HG02840 (cell line): ENCODE results near the gene CHKA.

Experiments used
- ATAC-seq: cut with Tn5 transposase; IDR thresholded peaks from one replicate; pipeline ENCODE4 v1.9.1; 2021; ENCODE audit warnings: mild to moderate bottlenecking, moderate library complexity, moderate number of reproducible peaks; ENCODE audit not compliant: unreplicated experiment, low FRiP score

CHKA gene

DNA sequence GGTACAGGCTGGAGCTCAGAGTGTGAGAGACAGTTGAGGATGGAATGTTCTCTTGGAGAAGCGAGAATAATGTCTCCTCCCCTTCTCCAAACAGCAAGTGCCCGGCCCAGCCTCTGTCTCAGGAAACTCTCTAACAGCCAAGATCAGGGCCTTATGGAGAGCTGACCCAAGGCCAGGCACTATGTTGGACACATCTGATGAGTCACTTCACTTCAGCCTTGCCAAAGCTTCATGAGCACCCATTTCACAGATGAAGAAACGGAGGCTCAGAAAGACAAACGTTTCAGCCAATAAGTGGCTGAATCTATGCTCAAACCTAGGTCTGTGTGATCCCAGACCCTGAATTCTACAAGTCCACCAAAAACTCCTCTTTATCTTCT is 22.1 kb upstream of the CHKA start:
- ATAC-seq: no peak

DNA sequence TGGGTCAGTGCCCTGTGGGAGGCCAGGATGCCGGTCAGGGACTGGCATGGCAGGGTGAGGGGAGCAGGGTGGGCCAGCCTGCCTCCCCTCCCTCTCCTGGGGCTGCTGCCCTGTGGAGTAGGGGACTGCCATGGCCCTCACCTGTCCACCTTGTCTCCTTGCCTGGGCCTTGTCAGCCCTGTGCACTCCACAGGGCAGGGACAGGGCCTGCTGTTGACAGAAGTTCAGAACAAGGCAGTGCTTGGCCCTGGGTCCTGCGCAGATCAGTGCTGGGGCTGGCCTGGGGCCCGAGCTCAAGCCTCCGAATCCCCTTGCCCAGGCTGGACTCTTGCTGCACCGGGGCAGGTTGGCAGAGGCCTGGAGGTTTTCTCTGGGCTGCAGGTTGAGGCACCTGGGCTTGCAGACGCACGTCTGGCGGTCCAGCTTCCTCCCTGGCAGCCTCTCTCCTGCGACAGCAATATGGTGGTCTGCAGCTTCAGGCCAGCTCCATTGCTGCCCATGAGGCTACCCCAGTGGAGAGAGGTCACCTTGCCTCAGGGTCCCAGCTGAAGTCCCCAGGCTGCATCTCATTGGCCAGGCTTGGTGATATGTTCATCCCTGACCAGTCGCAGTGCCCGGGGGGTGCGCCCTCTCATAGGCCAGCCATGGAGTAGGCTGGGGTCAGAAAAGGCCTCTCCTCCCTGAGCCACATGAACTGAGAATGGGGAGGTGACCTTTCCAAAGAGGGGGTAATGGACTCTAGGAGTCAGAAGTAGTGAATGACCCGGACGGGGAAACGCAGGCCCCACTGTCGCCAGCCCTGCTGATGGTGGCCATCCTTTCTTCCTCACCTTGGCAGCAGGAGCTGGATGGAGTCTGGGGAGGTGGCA is 21.5 kb upstream of the CHKA start:
- ATAC-seq: no peak

DNA sequence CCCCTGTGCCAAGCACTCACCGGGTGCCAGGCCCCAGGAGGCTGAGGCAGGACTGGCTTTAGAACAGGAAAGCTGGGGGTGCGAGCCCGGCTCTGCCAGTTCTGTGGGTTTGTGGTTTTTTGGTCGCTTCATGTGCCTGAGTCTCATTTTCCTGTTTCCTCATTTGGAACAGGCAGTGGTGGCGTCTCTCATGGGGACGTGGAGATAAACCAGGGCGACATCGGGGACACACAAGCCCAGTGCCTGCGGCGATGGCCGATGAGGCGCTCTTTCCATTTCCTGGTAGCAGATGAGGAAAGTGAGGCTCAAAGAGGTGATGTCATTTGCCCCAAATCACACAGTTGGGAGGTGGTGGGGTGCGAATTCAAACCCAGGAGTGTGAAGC is 20.8 kb upstream of the CHKA start:
- ATAC-seq: no peak

DNA sequence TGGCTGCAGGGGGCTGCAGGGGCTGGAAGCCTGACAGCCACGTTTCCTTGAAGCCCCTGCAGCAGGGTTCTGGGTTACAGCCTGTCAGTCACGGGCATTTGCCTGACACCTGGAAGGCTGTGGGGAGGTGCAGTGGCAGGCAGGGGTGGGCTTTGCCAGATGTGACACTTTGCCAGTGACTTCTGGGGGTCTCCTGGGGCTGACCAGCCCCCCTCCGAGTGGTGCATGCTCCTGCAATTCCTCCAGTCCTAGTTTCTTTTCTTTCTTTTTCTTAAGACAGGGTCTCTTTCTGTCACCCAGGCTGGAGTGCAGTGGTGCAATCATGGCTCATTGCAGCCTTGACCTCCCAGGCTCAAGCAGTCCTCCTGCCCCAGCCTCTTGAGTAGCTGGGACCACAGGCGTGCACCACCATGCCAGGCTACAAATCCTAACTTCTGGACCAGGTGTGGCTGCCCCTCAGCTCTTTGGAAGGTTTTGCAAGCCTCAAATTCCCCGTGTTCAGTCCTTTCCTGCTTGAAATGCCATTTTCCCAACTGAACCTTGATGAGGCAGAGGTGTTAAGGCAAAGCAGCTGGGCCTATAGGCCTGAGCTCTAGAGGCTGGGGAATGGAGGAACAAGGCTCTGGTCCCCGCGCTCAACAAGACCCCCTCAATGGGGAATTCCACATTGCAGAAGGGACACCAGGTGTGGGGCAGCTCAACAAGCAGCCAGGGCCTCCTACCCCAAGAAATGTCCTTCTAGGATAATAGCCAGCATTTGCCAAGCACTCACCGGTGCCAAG is 20.2 kb upstream of the CHKA start:
- ATAC-seq: no peak

DNA sequence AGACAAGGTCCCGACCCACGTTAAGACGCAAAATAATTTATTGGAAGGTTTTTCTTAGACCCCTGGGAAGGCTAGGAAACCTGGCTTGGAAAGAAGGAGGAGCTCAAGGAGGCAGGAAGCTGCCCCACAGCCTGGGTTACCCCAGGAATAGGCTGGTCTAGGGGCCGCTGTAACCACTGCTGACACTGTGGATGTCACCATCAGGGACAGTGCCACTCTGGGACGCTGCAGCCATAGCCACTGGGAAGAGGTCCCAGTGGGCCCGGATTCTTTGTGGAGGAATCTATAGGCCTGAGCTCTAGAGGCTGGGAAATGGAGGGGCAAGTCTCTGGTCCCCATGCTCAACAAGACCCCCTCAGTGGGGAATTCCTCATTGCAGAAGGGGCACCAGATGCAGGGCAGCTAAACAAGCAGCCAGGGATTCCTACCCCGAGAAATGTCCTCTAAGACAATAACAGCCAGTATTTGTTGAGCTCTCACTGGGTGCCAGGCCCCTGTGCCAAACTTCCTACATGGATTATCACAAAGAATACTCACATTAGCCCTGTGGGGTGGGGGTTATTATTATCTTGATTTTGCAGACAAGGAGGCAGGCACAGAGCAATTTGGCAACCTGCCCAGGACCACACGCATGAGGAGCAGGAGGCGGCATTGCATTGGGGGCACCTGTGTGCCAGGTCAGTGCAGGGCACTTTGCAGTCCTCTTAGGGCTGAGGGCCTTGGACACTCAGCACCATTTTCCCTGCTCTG is 19.5 kb upstream of the CHKA start:
- no peak for ATAC-seq

DNA sequence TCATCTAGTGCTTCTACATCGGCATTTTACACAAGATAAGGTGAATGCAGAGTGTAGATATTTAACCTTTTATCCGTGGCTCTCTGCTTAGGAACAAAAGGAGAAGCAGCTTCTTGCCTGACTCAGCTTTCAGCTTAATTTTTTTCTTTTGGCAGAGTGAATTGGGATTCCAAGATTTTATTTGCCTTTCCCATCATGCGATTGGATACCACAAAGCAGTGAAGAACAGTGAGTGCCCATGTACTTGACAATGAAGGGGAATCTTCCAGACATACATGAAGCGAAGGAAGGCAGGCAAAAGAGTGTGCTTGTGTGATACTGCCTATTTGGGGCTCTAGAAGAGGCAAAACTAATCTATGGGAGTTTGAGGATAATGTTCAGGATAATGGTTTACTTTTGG is 17.0 kb upstream of the CHKA start:
- no peak for ATAC-seq

DNA sequence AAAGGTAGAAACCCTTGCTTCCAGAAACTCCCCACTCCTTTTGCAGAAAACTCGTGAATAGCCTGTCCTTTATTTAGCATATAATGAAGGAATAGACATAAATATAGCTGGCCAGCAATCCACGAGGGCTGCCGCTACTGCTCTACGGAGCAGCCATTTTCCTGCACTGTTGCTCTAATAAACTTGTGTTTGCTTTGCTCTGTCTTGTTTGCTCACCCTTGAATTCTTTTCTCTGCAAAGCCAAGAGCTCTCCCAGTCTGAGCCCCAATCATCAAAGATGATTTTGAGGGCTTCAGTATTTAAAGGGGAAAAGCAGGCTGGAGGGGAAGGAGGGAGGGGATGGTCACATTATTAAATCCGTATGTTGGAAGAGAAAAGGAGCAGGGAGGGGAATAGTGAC is 16.6 kb upstream of the CHKA start:
- ATAC-seq: no peak

DNA sequence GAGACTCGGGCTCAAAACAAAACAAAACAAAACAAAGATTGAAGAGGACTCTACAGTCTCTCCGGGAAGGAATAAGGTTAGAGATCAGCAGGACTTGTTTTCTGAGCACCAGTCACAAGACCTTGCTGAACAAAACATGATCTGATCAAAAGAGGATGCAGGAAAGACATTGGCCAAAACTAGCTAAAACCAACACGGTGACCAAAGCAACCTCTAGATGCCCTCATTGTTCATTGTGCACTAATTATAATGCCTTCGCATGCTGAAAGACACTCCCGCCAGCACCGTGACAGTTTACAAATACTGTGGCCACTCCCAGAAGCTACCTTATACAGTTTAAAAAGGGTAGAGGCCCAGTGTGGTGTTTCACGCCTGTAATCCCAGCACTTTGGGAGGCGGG is 15.7 kb upstream of the CHKA start:
- ATAC-seq: no peak

DNA sequence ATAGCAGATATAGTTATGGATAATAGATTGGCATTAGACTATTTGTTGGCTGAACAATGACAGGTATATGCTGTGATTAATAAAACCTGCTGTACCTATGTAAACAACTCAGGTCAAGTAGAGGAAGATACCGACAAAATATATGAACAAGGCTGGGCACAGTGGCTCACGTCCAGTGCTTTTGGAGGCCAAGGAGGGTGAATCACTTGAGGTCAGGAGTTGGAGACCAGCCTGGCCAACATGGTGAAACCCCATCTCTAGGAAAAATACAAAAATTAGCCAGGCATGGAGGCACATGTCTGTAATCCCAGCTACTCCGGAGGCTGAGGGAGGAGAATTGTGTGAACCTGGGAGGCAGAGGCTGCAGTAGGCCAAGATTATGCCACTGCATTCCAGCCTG is 14.0 kb upstream of the CHKA start:
- no peak for ATAC-seq

DNA sequence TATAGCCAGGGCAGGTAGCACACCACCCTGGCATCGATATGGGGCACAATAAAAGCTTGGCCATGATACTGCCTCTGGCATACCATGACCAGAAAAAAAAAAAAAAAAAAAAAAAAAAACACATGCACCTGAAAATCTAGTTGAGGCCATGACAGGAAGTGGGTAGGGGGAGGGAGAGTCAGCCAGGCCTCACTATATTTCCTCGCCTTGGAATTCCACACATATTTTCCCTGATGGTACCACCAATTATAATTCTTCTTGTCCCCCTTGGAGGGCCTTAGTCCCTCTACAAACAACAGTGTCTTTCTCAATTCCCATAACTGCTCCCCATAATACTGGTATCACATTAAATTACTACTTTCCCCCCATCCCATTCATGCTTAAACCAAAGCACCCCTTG is 12.6 kb upstream of the CHKA start:
- no peak for ATAC-seq

DNA sequence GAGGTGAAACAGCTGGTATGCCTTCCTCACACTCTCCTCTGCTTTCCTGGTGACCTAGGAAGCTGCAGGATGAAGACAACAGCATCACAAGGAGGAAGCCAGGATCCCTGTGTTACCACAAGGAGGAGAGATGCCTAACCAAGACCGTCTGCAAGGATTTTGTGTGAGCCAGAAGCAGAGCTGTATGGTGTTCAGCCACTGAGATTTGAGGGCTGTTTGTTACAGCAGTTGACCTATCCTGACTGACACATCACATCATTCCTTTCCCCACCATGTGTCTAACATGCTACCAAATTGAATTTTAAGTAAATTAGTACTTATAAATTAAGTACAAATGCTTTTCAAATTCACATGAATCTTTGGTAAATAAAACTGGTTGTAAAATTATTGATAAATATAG is 8.9 kb upstream of the CHKA start:
- ATAC-seq: no peak

DNA sequence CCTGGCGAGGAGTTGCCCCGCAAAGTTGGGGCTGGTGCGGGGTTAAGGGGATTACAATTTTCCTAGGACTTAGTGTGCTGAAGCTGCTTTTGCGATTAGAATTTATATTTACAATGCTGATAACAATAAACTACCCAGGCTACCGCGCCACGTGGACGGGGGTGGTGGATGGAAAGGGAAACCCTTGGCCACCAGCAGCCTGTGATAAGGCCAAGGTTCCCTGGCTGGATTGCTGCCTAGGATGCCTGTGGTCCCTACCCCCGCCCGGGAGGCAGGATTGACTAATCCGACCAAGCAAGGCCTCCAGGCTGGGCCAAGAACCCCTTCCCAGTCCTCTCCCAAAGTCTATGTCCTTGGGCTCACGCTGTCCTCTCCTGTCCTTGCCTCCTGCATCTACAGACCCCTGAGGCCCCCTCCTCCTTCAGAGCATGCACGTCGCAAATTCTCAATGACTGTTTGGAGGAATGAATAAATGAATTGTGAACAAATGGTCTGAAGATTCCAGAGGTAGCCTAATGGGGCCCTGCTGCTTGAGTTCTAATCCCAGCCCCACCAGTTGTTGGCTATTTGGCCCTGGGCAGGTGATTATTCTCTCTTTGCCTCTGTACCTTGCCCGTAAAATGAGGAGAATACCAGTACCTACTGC is 7.6 kb upstream of the CHKA start:
- no peak for ATAC-seq

DNA sequence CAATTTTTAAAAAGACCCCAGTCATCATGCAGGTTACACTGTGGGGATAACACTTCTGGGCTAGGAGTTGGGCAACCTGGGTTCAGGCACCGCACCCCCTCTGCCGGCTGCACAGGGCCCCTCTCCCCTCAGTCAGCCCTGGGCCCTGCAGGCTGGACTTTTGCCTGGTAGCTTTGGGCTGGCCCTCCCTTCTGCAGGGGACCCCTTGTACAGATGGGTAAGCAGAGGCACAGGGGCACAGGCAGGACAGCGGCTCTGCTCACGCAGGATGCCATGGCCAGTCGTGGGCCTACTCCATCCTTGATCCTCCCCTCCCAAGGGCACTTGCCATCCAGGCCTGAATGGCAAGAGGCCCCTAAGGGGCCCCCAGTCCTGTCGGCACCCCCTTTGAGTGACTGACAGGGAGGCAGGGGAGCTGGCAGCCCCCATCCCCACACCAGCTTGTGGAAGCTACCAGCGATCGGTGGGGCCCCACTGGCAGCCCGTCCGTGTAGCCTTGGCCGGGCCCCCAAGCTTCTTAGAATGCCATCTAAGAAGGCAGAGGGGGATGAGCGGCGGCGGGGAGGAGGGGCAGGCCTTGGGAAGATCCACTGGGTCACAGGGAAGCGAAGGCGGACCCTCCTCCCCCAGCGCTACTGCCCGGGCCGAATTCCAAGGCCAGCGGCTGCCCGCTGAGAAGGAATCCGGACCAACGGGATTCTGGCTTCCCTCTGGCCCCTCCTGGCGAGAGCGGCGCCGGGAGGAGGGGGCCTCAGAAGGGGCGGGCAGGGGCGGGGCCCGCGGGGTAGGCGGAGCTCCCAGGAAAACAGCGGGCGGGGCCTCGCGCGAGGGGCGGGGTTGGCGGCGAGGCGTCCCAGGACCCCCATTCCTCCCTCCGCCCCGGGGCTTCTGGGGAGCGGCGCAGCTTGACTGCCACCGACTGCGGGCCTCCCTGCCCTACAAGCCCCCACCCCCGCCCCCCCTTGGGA is 6.8 kb upstream of the CHKA start:
- ATAC-seq: no peak

DNA sequence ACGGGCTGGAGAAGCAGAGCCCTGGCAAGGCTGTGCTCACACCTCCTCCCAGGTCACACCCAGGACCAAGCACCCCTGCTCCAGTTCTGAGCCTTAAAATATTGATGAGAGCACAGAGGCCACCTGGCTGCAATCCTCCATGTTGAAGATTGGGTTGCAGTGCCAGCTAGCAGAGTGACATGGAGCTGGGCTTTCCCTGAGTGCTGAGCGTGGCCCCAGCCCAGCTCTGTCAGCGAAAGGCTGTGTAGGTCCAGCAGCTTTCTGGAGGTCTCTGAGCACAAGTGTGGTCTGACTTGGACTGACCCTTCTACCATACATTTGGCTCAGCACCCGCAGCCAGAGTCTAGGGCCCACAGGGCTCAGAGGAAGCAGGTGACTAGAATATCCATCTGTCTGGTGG is 4.0 kb upstream of the CHKA start:
- no peak for ATAC-seq

DNA sequence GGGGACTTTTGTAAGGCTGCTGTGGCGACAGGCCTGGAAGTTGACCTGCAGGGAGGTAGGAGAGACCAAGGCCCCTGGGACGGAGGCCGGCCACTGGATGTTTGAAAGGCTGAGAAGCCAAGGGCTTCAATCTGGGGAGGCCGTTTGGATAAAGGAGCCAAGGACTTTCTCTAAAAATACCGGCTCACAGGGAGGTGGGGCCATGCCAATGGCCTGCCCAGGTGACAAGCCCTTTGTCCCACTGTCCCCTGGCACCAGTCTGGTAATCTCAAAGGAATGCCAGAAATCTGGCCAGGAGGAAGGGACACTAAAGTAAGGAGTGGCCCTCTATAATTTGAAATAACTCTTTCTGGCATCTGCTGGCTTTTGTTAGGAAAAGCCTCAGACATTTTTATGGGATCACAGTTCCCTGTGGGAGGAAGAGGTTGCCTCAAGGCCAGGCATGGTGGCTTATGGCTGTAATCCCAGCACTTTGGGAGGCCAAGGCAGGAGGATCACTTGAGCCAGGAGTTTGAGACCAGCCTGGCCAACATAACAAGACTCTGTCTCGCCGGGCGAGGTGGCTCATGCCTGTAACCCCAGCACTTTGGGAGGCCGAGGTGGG is 1.9 kb upstream of the CHKA start:
- no peak for ATAC-seq

DNA sequence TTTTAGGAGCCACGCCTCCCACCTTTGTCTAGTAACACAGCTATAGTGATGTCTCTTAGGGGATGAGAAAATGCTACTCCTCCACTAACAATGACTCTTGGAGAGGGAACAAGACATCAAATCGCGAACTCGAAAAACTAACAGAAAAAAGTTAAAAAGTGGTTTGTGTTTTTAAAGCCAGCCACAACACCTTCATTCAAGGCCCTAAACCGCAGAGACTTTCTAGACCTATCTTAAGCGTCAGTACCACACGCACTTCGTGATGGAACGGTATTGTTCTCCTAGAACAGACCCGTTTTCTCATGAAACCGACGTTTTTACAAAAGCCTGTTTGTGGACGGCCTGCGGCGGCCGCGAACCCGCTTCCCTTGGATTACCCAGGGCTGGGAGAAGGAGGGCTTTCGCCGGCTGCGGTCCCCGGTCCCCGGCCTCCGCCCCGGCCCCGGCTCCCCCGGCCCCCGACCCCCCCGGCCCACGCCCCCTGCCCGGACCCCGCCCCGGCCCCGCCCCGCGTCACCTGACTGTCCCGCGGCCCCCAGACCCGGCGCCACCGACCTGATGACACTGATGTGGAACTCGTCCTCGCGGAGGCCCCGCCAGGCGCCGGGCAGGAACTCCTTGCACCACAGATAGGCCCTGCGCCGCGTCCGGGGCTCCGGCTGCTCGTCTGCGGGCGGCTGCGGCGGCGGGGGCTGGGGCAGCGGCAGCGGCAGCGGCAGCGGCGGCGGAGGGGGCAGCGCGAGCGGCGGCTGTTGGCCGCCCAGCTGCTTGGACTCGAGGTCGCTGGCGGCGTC is 718 bp downstream of the CHKA start:
- ATAC-seq: peak; percentile 15

DNA sequence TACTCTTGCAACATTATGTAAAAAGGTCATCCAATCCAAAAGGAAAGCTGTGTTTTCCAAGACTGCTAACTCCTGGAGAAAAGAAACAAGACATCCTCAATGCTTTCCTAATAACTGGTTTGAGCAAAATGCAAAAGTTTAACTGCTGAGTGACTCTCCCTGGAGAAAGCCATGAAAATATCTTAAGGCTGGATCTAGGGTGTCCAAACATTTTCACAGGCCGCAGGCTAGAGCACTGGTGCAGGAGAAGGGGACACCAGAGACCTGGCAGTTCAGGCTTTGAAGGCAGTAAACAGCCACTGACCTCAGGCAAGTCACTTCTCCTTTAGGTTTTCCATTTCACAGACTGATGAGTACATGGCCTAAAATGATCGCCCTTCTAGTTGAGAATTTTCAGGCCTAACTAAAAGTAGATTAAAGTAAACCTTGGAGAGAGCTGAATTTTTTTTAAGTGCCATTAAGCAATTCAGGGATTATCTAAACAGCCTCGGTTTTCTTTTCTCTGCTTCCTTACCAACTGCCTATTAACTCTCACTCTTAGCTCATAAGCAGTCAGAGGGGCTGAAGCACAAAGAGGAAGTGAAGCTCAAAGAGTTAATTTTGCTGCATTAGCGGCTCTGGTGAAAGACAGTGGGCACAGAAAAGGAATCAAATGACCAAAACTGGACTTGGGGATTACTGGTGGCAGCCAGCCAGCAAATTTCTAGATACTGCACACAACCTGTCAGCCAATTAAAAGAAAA is 2.3 kb downstream of the CHKA start:
- no peak for ATAC-seq
